HG02870 (cell line): Measurements from ENCODE around the gene PPP2R2D.
"Not testable (repeated sequence)": the region's sequence is repeated elsewhere in the genome, so short reads cannot be mapped to it uniquely, and the experiment has no call there.

Experiments
- ATAC-seq: cut with Tn5 transposase; IDR thresholded peaks from one replicate; pipeline ENCODE4 v1.9.1; 2021; ENCODE audit warnings: mild to moderate bottlenecking, moderate library complexity; ENCODE audit not compliant: unreplicated experiment

PPP2R2D gene

DNA sequence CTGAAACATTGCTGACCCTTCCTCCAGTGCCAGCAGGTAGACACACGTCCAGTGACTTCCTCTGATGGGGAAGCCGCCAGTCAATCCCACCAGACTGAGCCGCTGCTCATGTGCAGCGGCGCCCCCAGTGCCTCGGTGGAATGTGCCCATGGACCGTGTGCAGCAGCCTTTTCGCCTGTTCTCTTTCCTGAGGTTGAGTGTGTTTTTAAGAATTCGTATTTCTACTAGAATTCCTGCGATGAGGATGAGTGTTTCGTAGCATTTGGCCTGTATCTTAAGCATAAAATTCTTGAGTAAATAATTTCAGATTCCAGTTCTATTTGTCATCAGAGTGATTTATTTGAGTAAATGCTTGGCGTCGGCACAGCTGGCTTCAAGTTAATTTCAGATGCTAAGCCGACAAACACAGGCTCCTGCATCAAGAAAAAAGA, 45.5 kb downstream of the PPP2R2D start:
- ATAC-seq = no peak

DNA sequence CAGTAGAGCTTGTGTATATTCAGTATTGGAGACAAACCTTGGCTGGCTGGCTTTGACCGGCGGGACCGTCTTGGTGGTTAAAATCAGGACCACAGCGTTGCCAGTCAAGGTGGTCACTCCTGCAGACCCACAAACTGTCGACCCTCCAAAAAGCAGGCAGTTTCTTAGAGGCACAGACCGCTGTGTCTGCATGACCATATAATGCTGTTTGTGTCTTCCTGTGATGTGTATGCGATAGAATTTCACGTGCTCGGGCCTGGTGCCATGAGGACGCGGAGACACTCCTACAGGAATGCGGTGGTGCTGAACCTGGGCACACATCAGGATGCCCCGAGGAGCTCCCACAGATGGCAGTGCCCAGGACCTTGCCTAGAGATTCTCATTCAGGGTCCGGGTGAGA, 46.1 kb downstream of the PPP2R2D start:
- no peak for ATAC-seq

DNA sequence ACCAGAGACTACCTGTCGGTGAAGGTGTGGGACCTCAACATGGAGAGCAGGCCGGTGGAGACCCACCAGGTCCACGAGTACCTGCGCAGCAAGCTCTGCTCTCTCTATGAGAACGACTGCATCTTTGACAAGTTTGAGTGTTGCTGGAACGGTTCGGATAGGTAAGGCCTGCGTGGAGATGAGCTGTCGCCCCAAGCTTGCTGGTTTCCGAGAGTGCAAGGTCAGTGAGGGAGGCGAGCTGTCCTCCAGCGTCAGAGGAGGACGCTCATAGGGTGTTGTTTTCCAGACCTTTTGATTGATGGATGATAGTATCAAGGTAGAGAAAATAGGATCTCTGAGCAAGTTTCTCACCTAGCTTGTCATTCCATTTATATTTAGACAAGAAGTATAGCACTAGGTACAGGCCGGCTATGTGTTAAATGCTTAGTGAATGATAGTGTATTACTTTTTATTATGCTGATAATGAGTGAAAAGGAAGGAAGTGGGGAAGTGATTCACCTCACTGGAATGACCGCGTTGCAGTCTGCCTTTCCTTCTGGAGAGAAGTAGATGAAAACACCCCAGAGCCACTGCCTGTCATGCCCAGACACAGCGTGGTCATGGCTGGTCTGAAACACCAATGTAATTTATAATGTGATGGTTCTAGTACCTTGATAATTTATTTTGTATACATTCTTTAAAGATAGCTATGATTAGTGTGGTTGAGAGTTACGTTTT, 47.0 kb downstream of the PPP2R2D start:
- no peak for ATAC-seq

DNA sequence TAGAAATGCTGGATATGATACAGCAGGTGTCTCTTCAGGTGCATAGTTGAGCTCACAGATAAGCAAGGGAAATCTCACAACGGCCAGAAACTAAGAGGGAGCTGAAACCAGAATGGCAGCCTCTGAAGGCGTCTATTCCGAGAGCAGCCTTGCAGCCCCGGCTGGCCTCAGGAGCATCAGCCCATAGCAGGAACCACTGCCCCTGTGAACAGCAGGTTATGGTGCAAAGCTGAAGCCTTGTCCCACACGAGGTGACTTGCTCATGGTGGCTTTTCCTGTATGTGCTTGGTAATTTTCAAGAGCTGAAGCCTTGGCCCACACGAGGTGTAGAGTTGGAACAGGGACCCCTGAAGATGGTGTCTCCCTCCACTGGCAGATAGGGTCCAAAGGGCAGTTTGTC, 47.7 kb downstream of the PPP2R2D start:
- no peak for ATAC-seq

DNA sequence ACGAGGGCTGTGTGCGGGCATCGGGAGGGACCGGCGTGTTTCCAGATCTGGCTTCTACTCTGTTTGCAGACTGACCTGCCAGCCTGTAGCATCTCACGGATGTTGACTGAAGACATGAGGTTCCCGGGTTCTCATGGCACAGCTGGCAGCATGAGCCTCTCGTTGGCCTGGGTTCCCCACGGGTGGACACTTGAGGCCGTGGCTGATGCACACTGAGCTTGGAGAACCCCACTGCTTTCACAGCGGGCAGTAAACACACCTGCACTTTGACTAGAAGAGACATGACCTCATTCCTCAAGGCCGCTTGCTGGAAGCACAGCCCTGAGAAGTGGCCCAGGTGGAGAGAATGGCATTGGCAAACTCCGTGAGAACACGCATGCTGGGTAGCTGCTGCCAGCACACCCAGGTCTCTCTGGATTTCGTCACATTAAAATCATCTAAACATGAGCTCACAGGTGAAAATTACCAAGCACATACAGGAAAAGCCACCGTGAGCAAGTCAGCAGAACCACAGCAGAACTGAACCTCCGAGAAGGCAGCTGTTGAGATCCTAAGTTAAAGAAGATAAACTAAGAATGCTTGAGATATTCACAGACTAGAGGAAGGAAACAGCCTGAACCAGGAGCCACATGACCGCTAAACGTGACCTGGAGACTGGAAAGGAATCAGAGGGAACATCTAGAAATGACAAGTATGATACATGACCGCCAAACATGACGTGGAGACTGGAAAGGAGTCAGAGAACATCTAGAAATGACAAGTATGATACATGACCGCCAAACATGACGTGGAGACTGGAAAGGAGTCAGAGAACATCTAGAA, 48.4 kb downstream of the PPP2R2D start:
- ATAC-seq = no peak

DNA sequence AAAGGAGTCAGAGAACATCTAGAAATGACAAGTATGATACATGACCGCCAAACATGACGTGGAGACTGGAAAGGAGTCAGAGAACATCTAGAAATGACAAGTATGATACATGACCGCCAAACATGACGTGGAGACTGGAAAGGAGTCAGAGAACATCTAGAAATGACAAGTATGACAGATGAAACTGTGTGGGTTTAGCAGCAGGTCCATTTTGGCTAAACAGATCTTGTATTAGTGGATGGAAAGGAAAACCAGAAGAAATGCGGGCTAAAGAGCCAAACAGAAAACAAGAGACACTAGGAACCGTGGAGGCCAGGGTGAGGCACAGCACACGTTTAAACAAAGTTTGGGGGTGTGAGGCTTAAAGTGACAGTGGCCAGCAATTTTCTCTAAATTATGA, 49.1 kb downstream of the PPP2R2D start:
- ATAC-seq = not testable (repeated sequence)

DNA sequence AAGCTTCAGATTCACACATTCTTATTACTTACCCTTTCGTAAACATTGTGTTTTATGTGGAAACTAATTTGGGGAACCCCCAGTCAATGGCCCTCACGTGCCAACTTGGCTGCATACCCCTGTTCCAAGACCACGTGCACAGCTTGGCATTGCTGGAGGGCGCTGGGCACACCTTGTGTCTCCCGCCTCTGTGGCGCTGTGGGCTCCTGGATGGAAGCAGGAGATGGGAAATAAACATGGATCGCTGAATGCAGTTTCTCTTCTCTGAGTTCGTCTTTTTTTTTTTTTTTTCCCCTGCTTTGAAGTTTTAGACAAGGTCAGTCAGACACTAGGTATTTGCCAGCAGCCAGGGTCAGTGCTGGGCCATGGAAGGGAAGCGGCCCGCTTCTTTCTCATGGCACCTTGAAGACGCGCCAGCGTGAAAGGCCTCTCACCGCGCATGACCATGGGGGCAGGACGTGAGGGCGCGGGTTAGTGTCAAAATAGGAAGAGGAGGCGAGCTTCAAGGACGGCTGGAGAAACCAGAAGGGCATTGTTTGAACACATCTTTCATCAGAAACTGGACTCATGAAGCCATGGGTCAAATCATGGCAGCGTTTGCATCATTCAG, 53.7 kb downstream of the PPP2R2D start:
- ATAC-seq = no peak

DNA sequence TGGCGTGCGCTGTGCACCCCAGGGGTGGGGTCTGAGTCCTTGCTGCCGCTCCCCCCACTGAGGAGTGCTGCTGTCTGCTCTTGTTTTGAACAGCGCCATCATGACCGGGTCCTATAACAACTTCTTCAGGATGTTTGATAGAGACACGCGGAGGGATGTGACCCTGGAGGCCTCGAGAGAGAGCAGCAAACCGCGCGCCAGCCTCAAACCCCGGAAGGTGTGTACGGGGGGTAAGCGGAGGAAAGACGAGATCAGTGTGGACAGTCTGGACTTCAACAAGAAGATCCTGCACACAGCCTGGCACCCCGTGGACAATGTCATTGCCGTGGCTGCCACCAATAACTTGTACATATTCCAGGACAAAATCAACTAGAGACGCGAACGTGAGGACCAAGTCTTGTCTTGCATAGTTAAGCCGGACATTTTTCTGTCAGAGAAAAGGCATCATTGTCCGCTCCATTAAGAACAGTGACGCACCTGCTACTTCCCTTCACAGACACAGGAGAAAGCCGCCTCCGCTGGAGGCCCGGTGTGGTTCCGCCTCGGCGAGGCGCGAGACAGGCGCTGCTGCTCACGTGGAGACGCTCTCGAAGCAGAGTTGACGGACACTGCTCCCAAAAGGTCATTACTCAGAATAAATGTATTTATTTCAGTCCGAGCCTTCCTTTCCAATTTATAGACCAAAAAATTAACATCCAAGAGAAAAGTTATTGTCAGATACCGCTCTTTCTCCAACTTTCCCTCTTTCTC, 55.0 kb downstream of the PPP2R2D start:
- no peak for ATAC-seq

DNA sequence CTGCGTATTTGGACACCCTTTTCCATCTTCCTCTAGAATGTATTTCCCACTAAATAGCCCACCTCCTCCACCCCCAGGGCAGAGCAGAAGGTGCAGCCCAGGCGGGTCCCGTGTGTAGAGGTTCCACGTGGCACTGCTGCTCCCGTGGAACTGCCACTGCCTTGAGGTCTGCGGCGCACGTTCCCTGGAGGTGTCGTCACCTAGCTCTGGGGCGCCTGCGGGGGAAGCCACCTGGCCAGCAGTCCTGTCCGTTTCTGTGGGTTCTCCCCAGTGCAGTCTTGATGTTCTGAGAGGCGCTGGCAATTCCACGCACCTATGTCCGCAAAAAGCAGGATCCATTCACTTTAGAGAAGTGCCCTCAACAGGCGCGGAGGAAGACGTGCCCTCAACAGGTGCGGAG, 59.0 kb downstream of the PPP2R2D start:
- ATAC-seq = no peak

DNA sequence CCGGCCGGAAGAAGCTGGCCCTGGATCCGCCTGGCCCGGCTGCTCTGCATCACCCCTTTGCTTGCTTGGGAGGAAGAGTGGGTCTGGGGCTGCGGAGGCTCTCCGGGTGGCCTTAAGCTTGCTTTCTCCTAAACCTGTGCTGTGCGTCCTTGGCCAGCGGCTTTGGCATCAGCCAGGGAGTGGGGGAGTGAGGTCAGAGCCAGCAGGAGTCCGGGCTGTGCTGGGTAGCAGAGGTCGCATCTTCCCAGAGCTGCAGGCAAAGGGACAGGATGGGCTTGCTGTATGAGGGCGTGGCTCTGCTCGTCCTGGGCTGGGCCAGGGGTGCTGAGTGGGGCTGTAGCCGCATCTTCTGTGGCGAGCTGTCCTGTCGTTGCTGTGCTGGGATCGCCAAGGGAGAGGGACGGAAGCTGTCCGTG, 59.8 kb downstream of the PPP2R2D start:
- ATAC-seq = no peak

DNA sequence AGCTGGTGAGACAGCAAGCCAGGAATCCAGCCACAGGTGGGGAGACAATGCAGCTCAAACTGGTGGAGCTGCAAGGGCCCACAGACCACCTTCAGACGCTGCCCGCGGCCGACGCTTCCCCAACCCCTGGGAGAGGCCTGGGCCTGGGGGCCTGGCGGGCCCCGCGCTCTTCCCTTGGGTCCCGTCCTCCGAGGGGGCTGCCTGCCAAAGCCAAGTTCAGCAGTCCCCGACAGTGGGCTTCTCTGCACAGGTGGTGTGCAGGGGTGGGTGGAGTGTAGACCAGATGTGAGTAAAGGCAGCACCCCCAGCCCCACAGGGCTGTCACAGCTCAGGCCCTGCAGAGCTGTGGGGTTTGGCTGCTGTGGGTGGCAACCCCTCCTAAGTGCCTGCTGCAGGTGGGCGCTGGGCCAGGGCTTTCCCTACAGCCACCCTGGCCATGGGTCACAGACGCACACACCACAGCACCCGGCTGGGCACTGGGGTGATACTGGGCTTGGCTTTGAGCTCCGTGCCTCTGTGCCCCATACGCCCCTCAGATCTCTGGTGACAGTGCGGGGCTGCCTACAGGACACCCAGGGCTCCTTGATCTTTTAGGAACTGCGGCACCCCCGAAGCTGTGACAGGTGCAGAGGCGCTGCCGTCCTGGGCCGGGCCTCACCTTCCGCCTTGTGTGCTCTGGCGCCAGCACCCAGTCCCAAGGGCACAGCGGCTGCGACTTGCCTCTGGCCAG, 60.4 kb downstream of the PPP2R2D start:
- ATAC-seq = no peak

DNA sequence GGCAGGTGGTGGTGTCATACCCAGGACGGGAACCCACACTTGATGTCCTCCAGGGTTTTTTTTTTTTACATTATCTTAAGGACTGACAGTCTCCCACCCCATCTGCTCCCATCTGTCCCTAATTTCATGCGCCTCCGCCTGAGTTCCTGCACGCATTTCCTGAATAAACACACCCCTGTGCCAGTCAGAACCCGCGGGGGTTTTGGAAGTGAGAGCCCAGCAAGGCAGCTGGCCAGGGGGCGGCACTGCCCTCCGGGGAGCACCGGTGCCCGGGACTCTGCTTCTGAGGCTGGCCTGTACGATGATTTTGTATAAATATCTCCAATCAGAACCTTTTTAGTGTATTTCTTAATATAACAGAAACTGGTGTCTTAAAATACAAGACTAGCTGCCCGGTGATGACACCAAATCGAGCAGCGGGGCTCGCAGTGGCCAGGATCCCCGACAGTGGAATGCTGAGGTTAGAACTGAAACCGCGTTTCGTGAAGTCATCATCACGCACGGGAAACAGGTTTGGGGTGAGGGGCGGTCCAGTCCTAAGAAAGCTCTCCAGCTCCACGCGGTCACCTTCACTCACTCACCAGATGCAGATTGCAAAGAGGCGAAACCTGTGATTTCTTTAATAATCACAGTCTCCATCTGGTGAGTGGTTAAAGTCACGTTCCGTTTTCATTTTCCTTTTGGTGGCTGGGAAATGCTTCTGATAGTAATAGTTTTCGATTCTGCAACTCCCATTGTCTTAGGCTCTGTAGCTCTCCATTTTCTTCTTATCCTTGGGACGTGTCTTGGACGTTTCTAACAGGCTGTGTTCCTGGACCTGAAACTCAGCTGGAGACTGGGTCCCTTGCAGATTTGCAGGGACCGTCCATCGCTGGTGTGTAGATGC, 61.2 kb downstream of the PPP2R2D start:
- ATAC-seq = no peak

DNA sequence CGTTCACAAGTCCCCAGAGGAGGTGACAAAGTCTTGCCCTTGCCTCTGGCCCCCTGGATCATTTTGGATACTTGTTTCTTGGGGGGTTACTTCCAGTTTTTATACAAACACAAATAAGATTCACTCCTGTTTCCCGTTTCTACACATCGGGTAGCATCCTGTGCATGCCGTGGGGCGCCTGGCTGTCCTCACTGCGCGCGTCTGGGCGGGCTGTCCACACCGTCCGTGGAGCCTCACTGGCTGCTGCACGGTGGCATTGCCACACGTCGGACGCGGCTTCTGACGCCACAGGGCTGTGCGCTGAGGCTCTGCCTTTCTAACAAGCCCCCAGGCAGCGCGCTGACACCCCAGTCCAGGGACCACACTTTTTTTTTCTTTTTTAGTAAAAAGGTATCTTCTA, 62.5 kb downstream of the PPP2R2D start:
- no peak for ATAC-seq

DNA sequence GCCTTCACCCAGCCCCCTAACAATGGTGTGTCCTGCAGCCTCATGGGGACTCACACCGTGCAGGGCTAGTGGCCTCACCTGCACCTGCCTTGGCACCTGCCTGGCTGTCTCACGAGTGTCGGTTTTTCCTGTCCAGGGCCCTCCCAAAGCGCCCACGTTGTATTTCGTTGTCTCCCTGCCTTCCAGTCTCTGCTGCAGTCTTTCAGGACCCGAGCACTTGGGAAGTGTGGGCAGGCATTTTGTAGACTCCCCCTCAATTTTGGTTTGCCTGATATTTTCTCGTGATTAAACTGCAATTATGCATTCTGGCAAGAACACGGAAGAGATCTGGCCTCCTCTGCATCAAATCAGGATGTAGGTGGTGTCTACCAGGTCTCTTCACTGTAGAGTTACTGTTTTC, 63.0 kb downstream of the PPP2R2D start:
- ATAC-seq = no peak

DNA sequence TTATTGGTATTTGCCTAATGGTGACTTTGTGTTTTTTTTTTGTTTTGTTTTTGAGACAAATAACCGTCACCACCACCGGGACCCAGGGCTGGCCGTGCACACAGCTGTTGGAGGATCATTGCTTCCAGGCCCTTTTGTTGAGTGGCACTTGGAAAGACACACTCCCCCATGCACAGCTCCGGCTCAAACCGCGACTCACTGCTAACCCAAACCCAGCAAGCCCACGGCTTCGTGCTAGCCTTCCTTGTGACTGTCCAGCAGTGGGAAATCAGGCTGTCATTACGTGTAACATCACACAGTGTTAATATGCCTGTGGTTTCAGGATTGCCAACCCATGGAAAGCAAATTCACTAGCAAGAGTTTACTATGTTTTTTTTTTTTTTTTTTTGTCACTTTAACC, 63.5 kb downstream of the PPP2R2D start:
- ATAC-seq = no peak

DNA sequence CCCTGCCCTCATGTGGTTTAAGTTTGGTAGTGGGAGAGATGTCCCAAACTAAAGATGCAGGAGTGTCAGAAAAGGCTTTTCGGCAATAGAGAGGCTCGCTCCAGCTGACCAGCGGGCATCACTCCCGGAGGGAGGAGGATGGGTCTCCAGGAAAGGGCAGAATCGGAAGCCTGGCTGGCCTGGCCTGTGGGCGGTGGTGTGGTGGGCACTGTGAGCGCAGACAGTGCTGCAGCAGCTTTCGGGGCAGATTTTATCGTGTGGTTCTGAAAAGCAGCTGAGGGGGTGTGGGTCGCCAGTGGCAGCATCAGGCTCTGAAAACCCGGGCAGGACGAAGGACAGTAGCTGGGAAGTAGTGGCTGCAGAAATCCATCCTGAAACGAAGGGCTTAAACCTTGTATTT, 68.1 kb downstream of the PPP2R2D start:
- no peak for ATAC-seq

DNA sequence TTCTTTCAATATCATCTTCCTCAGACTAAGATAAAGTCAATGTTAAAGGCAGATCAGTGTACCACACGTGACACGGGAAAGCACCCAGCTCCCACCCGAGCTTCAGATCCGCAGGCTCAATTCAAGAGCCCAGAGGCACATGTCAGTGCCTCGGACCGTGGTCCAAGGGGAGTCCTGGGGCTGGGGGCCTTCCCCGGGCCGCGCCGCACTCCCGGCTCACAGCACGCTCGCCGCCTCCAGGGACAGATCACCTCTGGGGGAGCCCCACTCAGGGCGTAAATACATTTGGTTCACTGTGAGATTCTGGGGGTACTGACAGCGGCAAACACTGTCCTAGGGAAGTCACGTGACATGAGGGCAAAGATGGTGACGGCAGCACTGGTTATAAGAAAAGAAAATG, 70.1 kb downstream of the PPP2R2D start:
- no peak for ATAC-seq

DNA sequence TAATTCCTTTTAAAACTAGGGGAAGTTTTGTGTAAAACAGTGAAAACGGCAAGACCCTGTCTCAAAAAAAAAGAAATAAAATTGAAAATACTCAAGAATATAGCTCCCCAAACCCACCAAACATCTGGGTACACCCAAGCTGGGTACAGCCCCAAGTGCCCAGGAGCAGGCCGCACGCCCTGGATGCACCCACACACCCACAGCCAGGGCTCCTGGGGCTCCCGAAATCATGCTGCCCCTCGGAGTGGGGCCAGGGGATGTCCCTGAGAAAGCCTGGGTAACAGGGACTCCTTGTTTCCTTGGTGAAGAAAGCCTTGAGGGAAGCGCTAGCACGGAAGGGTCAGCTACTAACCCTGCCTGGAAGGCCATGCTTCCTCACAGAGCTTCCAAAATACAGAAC, 70.8 kb downstream of the PPP2R2D start:
- ATAC-seq = no peak

DNA sequence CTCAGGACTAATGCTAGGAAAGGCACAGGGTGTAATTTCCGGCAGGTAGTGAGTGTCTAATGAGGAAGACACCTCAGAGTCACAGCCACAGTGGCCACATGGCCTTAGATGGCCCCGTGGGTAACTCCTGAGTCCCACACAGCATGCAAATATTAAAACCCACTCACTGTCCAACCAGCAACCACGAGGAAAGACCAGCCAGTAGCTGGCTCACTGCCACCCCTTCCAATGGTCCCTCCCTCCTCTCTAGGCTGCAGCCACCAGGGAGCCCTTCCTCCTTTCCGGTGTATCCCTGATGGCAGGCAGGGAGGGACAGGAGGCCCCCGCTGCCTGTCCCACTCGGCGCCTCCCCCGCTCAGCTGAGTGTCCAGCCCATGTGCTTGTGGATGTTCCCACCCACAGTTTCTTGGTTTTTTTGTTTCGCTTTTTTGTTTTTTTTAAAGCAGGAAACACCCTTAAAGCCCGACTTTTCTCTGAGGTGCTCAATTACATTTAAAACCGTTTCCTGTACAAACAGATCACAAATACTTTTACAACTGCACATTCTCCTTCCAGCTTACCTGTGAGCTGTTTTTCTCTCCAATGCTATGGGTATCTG, 71.8 kb downstream of the PPP2R2D start:
- no peak for ATAC-seq
